ENCODE results near the gene CSNK1E.

CSNK1E gene

GRCh38 chr22:38327396-38327795 is 10.2 kb upstream of the CSNK1E start:
- DNase-seq, result no peak

- DNase-seq, result no peak
Observed at GRCh38 chr22:38325587-38325986, 8.4 kb upstream of the CSNK1E start.

GRCh38 chr22:38320605-38321402 is 3.6 kb upstream of the CSNK1E start:
- DNase-seq, result no peak

GRCh38 chr22:38318792-38319773 is 1.9 kb upstream of the CSNK1E start:
- no peak for DNase-seq

- no peak for DNase-seq
Observed at GRCh38 chr22:38317995-38318715, 922 bp upstream of the CSNK1E start.

- DNase-seq, result peak; percentile 66 to 72
Observed at GRCh38 chr22:38316364-38317121, 690 bp downstream of the CSNK1E start.

- DNase-seq, result peak in 1 of 2 experiments; percentile 45
Observed at GRCh38 chr22:38315823-38316363, 1.3 kb downstream of the CSNK1E start.

GRCh38 chr22:38314933-38315822 is 2.1 kb downstream of the CSNK1E start:
- no peak for DNase-seq

GRCh38 chr22:38314051-38314932 is 2.9 kb downstream of the CSNK1E start:
- no peak for DNase-seq

- peak in 1 of 2 experiments; percentile 31 for DNase-seq
Observed at GRCh38 chr22:38313384-38313955, 3.8 kb downstream of the CSNK1E start.

- no peak for DNase-seq
Observed at GRCh38 chr22:38312261-38312800, 4.9 kb downstream of the CSNK1E start.

- DNase-seq, result no peak
Observed at GRCh38 chr22:38311323-38311620, 6.0 kb downstream of the CSNK1E start.

- DNase-seq, result no peak
Observed at GRCh38 chr22:38310518-38311322, 6.5 kb downstream of the CSNK1E start.

- DNase-seq, result no peak
Observed at GRCh38 chr22:38309614-38310517, 7.4 kb downstream of the CSNK1E start.

GRCh38 chr22:38308791-38309498 is 8.3 kb downstream of the CSNK1E start:
- no peak for DNase-seq

Data from activated T-cell treated with anti-CD3 and anti-CD28 coated beads, Interleukin-2, amount 50 U/mL, for 48 hours (primary cell).